Neural cell (in vitro differentiated cells): ENCODE data around the gene HSFX3. TPM values are rescaled to one million over a fixed set of nuclear protein-coding genes. Genes with fewer than 3 reads are reported as not detected.

Experiments
- H2AFZ ChIP-seq: fragments of 200-600, 300-800 bp; sonication (generic), shearing (Covaris generic); 2 replicates; pipeline ENCODE4 v1.6.0; 2014; ENCODE audit warnings: low read depth, mild to moderate bottlenecking, antibody characterized with exemption, low read length, moderate library complexity
- H3F3A ChIP-seq: fragments of 200-600 bp; shearing (Covaris generic); 2 replicates; pipeline ENCODE4 v1.6.1; 2016; ENCODE audit warnings: mild to moderate bottlenecking, moderate library complexity, mixed read lengths, antibody characterized with exemption, low read length; ENCODE audit not compliant: insufficient read depth, poor library complexity, severe bottlenecking
- H3K27ac ChIP-seq: fragments of 200-600, 300-800 bp; sonication (generic), shearing (Covaris generic); 2 replicates; pipeline ENCODE4 v1.5.1; 2014; ENCODE audit warnings: mild to moderate bottlenecking, low read length, moderate library complexity
- H3K27me3 ChIP-seq: fragments of 300-800, 200-600 bp; sonication (generic), shearing (Covaris generic); 2 replicates; pipeline ENCODE4 v1.6.0; 2014; ENCODE audit warnings: mild to moderate bottlenecking, low read depth, low read length, moderate library complexity; ENCODE audit not compliant: insufficient read depth
- H3K36me3 ChIP-seq: fragments of 300-800, 200-600 bp; sonication (generic), shearing (Covaris generic); 2 replicates; pipeline ENCODE4 v1.5.1; 2014; ENCODE audit warnings: mild to moderate bottlenecking, antibody characterized with exemption, low read length, moderate library complexity; ENCODE audit not compliant: insufficient read depth
- H3K4me2 ChIP-seq: fragments of 300-800, 200-600 bp; sonication (generic), shearing (Covaris generic); 2 replicates; pipeline ENCODE4 v1.6.0; 2014; ENCODE audit warnings: mild to moderate bottlenecking, low read length
- H3K4me3 ChIP-seq: fragments of 300-800, 200-600 bp; sonication (generic), shearing (Covaris generic); 2 replicates; pipeline ENCODE4 v1.5.1; 2014; ENCODE audit warnings: mild to moderate bottlenecking, low read length, moderate library complexity
- H3K79me2 ChIP-seq: fragments of 200-600 bp; shearing (Covaris generic); replicated peaks from 2 replicates; pipeline ENCODE4 v1.6.0; 2014; ENCODE audit warnings: mild to moderate bottlenecking, low read length, moderate library complexity; ENCODE audit not compliant: insufficient read depth
- H3K9ac ChIP-seq: fragments of 300-800, 200-600 bp; sonication (generic), shearing (Covaris generic); 2 replicates; pipeline ENCODE4 v1.6.1; 2016; ENCODE audit warnings: mild to moderate bottlenecking, low read length, mixed read lengths
- H3K9me2 ChIP-seq: fragments of 200-600 bp; shearing (Covaris generic); 2 replicates; pipeline ENCODE4 v1.6.1; 2016; ENCODE audit warnings: mild to moderate bottlenecking, low read length, mixed read lengths; ENCODE audit not compliant: insufficient read depth
- H3K9me3 ChIP-seq: fragments of 200-600, 300-800 bp; sonication (generic), shearing (Covaris generic); 2 replicates; pipeline ENCODE4 v1.6.1; 2016; ENCODE audit warnings: mild to moderate bottlenecking, mixed run types, low read length, moderate library complexity, mixed read lengths
- H4K20me1 ChIP-seq: fragments of 200-600 bp; shearing (Covaris generic); 2 replicates; pipeline ENCODE4 v1.6.1; 2016; ENCODE audit warnings: mild to moderate bottlenecking, mixed run types; ENCODE audit not compliant: insufficient read depth
- CTCF ChIP-seq: fragments of 450-650 bp; IDR thresholded peaks from 2 replicates; pipeline ENCODE4 v1.5.1; 2014; ENCODE audit warnings: antibody characterized with exemption, mild to moderate bottlenecking, moderate library complexity; ENCODE audit not compliant: poor library complexity, severe bottlenecking
- EP300 ChIP-seq: fragments of 450-650 bp; conservative IDR thresholded peaks from 2 replicates; pipeline ENCODE4 v1.6.1; 2014; ENCODE audit warnings: antibody characterized with exemption, mild to moderate bottlenecking, moderate library complexity; ENCODE audit not compliant: poor library complexity, severe bottlenecking
- EZH2 ChIP-seq: fragments of 200-600, 300-800 bp; shearing (Covaris generic), sonication (generic); IDR thresholded peaks from 2 replicates; pipeline ENCODE4 v1.6.1; 2014; ENCODE audit warnings: antibody characterized with exemption, low read length, borderline replicate concordance, mild to moderate bottlenecking; ENCODE audit not compliant: insufficient read depth, poor library complexity, severe bottlenecking
- MXI1 ChIP-seq: fragments of 450-650 bp; conservative IDR thresholded peaks from 2 replicates; pipeline ENCODE4 v1.6.1; 2014; ENCODE audit warnings: antibody characterized with exemption, mild to moderate bottlenecking; ENCODE audit not compliant: poor library complexity, severe bottlenecking
- POLR2AphosphoS5 ChIP-seq: IDR thresholded peaks from 2 replicates; pipeline ENCODE4 v1.6.1; 2012
- RAD21 ChIP-seq: fragments of 450-650 bp; conservative IDR thresholded peaks from 2 replicates; pipeline ENCODE4 v1.6.1; 2014; ENCODE audit warnings: antibody characterized with exemption, mild to moderate bottlenecking, moderate library complexity
- REST ChIP-seq: IDR thresholded peaks from 2 replicates; pipeline ENCODE4 v1.6.1; 2012; ENCODE audit warnings: borderline replicate concordance
- SMC3 ChIP-seq: fragments of 450-650 bp; conservative IDR thresholded peaks from 2 replicates; pipeline ENCODE4 v1.6.1; 2014; ENCODE audit warnings: antibody characterized with exemption, mild to moderate bottlenecking, moderate library complexity; ENCODE audit not compliant: poor library complexity
- TAF1 ChIP-seq: IDR thresholded peaks from 2 replicates; pipeline ENCODE4 v1.6.1; 2012; ENCODE audit warnings: low read depth
- polyA plus RNA-seq: library from polyadenylated mRNA; depleted of rRNA; stranded (reverse); fragments of >200 nt; gene quantifications from 2 replicates; pipeline ENCODE4 v1.2.3, GENCODE V29; 2014

HSFX3 gene
- polyA plus RNA-seq, 1 donor from 2014 or later = not detected

GRCh38 chrX:149499766-149500165, 50.0 kb downstream of the HSFX3 start:
- Histone ChIP-seq H3K27ac (no peak overlapping the region), H3K9ac (no peak overlapping the region), H2AFZ (no peak overlapping the region), H3K9me2 (no peaks in the 10 kb centered on the region), H3K4me3 (no peak overlapping the region), H3K36me3 (no peaks in the 10 kb centered on the region), H3F3A (no peaks in the 10 kb centered on the region), H3K9me3 (no peaks in the 10 kb centered on the region), H3K27me3 (no peaks in the 10 kb centered on the region), H4K20me1 (no peaks in the 10 kb centered on the region), H3K79me2 (no peaks in the 10 kb centered on the region), H3K4me2 (no peak overlapping the region)
- TF ChIP-seq EZH2 (no peak), SMC3 (no peak), RAD21 (no peak), EP300 (no peak), POLR2AphosphoS5 (no peak), MXI1 (no peak), CTCF (no peak), TAF1 (no peak), REST (no peak)

- Histone ChIP-seq H4K20me1 (no peaks in the 10 kb centered on the region), H3K36me3 (no peaks in the 10 kb centered on the region), H2AFZ (no peak overlapping the region), H3F3A (no peaks in the 10 kb centered on the region), H3K4me3 (no peak overlapping the region), H3K27me3 (no peaks in the 10 kb centered on the region), H3K9ac (no peak overlapping the region), H3K4me2 (no peak overlapping the region), H3K9me2 (no peaks in the 10 kb centered on the region), H3K9me3 (no peaks in the 10 kb centered on the region), H3K27ac (no peak overlapping the region), H3K79me2 (no peaks in the 10 kb centered on the region)
- TF ChIP-seq EP300 = no peak
- no peak for TF ChIP-seq EZH2
- no peak for TF ChIP-seq MXI1
Observed at GRCh38 chrX:149498767-149499166, 51.0 kb downstream of the HSFX3 start.

Other genes with a start within 250 kb of the HSFX3 start
- gene IDS, start 44.6 kb downstream of the HSFX3 start, polyA plus RNA-seq = 52.0 and 65.0 TPM in 2 replicates
- gene EOLA1, start 8.9 kb downstream of the HSFX3 start, polyA plus RNA-seq = 31.1 and 51.9 TPM in 2 replicates
- not detected in 2 replicates for gene MAGEA9B, start 37.5 kb upstream of the HSFX3 start, polyA plus RNA-seq
- gene HSFX2, start 45.4 kb upstream of the HSFX3 start, polyA plus RNA-seq = 1.3 TPM in 1 of 2 replicates, not detected in the other
- gene TMEM185A, start 81.9 kb upstream of the HSFX3 start, polyA plus RNA-seq = 36.5 and 50.0 TPM in 2 replicates
- not detected in 2 replicates for gene MAGEA11, start 162.1 kb upstream of the HSFX3 start, polyA plus RNA-seq
- 0.57 and 1.3 TPM in 2 replicates for gene HSFX1, start 224.1 kb upstream of the HSFX3 start, polyA plus RNA-seq
- gene MAGEA9, start 232.0 kb upstream of the HSFX3 start, polyA plus RNA-seq = not detected in 2 replicates